Trophoblast cell (in vitro differentiated cells and primary cell): ENCODE results near the gene DOCK10.

ENCODE experiments used
- DNase-seq, 2 donors: peaks; one replicate each; pipeline ENCODE4 v3.0.0-alpha.2; 2016
- H2AFZ ChIP-seq: 2 replicates; pipeline ENCODE4 v1.6.1; 2013; ENCODE audit warnings: low read length, moderate library complexity, mild to moderate bottlenecking; ENCODE audit not compliant: insufficient read depth, poor library complexity
- H2AK5ac ChIP-seq: 2 replicates; pipeline ENCODE4 v1.6.1; 2013; ENCODE audit warnings: mild to moderate bottlenecking, low read length
- H2BK120ac ChIP-seq: 2 replicates; pipeline ENCODE4 v1.6.1; 2013; ENCODE audit warnings: low read length, mild to moderate bottlenecking, moderate library complexity; ENCODE audit not compliant: insufficient read depth, poor library complexity
- H2BK12ac ChIP-seq: 2 replicates; pipeline ENCODE4 v1.6.1; 2013; ENCODE audit warnings: mild to moderate bottlenecking, low read length, moderate library complexity
- H2BK5ac ChIP-seq: 2 replicates; pipeline ENCODE4 v1.6.1; 2013; ENCODE audit warnings: low read length, low read depth, moderate library complexity, mild to moderate bottlenecking; ENCODE audit not compliant: poor library complexity
- H3K14ac ChIP-seq: 2 replicates; pipeline ENCODE4 v1.6.1; 2013; ENCODE audit warnings: mild to moderate bottlenecking, low read length
- H3K18ac ChIP-seq: 2 replicates; pipeline ENCODE4 v1.6.1; 2013; ENCODE audit warnings: mild to moderate bottlenecking, low read length
- H3K23ac ChIP-seq: 2 replicates; pipeline ENCODE4 v1.6.1; 2013; ENCODE audit warnings: low read length
- H3K27ac ChIP-seq: 2 replicates; pipeline ENCODE4 v1.5.1; 2013; ENCODE audit warnings: low read depth, mild to moderate bottlenecking, inconsistent platforms, low read length, moderate library complexity
- H3K27me3 ChIP-seq: 2 replicates; pipeline ENCODE4 v1.6.1; 2013; ENCODE audit warnings: inconsistent platforms, mild to moderate bottlenecking, low read length, moderate library complexity; ENCODE audit not compliant: insufficient read depth
- H3K36me3 ChIP-seq, 2 experiments: 1 replicate in 1 of 2; 2 replicates in 1 of 2; pipeline ENCODE4 v1.6.1; 2013; ENCODE audit warnings: low read length in 2 of 2, mild to moderate bottlenecking in 2 of 2, moderate library complexity in 1 of 2; ENCODE audit not compliant: insufficient read depth in 2 of 2, control insufficient read depth in 1 of 2
- H3K4ac ChIP-seq: 2 replicates; pipeline ENCODE4 v1.6.1; 2013; ENCODE audit warnings: low read depth, mild to moderate bottlenecking, low read length, moderate library complexity
- H3K4me1 ChIP-seq, 2 experiments: 1 replicate in 1 of 2; 2 replicates in 1 of 2; pipeline ENCODE4 v1.6.1; 2013; ENCODE audit warnings: low read length in 2 of 2, mild to moderate bottlenecking in 2 of 2, moderate library complexity in 1 of 2; ENCODE audit not compliant: insufficient read depth in 2 of 2, control insufficient read depth in 1 of 2
- H3K4me2 ChIP-seq: 2 replicates; pipeline ENCODE4 v1.6.1; 2013; ENCODE audit warnings: inconsistent platforms, mild to moderate bottlenecking, low read length, moderate library complexity
- H3K4me3 ChIP-seq: 2 replicates; pipeline ENCODE4 v1.5.1; 2013; ENCODE audit warnings: mild to moderate bottlenecking, low read depth, low read length, inconsistent platforms
- H3K79me1 ChIP-seq: one replicate; pipeline ENCODE4 v1.6.1; 2013; ENCODE audit warnings: low read length
- H3K79me2 ChIP-seq: 2 replicates; pipeline ENCODE4 v1.6.1; 2013; ENCODE audit warnings: low read length, mild to moderate bottlenecking; ENCODE audit not compliant: control insufficient read depth, insufficient read depth, poor library complexity
- H3K9ac ChIP-seq: 2 replicates; pipeline ENCODE4 v1.6.1; 2013; ENCODE audit warnings: mild to moderate bottlenecking, low read length
- H3K9me3 ChIP-seq: 2 replicates; pipeline ENCODE4 v1.6.1; 2013; ENCODE audit warnings: low read depth, mild to moderate bottlenecking, control low read depth, inconsistent platforms, low read length; ENCODE audit not compliant: insufficient read depth
- H4K12ac ChIP-seq: 2 replicates; pipeline ENCODE4 v1.6.1; 2013; ENCODE audit warnings: low read depth, mild to moderate bottlenecking, low read length, moderate library complexity
- H4K8ac ChIP-seq: 2 replicates; pipeline ENCODE4 v1.6.1; 2013; ENCODE audit warnings: low read depth, mild to moderate bottlenecking, low read length, moderate library complexity
- H4K91ac ChIP-seq: one replicate; pipeline ENCODE4 v1.6.1; 2013; ENCODE audit warnings: low read depth, mild to moderate bottlenecking, low read length, moderate library complexity
- WGBS: extraction: QIAGEN DNeasy Blood & Tissue Kit; methylation state at CpG from one replicate; pipeline ENCODE4 v1.1.7; 2013; ENCODE audit warnings: missing lambda C conversion rate; ENCODE audit not compliant: insufficient read length, insufficient coverage; ENCODE audit errors: extremely low coverage; 5-methylcytosine and 5-hydroxymethylcytosine counted together

DOCK10 gene

DNA sequence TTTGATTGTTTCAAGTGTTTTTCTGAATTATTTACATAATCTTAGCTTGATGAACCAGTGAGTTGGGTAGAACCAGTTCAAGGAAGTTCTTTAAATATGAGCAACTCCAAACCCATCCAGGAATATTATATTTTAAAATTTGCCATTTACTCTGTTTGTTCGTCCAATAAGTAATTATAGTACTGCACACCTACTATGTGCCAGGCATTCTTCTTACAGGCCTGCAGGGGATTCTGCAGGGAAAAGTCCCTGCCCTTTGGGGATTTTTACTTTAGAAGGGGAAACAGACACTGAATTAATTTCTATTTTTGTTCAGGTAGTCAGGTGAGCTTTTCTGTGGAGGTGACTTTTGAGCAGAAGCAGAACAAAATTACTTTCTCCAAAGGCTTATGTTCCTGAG, 146.9 kb downstream of the DOCK10 start:
- no peak overlapping the region for H3K27ac ChIP-seq
- H3K18ac ChIP-seq, result no peak overlapping the region
- H2BK5ac ChIP-seq, result no peak overlapping the region
- H4K91ac ChIP-seq, result no peak overlapping the region
- H3K14ac ChIP-seq, result no peak overlapping the region
- H3K23ac ChIP-seq, result no peak overlapping the region
- H2BK120ac ChIP-seq, result no peak overlapping the region
- no peaks in the 10 kb centered on the region for H3K4me1 ChIP-seq
- H2AK5ac ChIP-seq, result no peak overlapping the region
- no peak overlapping the region for H2AFZ ChIP-seq
- no peak for DNase-seq
- no peak overlapping the region for H4K12ac ChIP-seq
- H3K4ac ChIP-seq, result no peak overlapping the region
- H3K36me3 ChIP-seq, result no peaks in the 10 kb centered on the region
- H3K27me3 ChIP-seq, result no peaks in the 10 kb centered on the region
- H3K79me2 ChIP-seq, result peaks cover 2% of the 10 kb centered on the region
- no peak overlapping the region for H3K4me2 ChIP-seq
- no peak overlapping the region for H4K8ac ChIP-seq
- H3K4me3 ChIP-seq, result no peak overlapping the region
- H3K9ac ChIP-seq, result no peak overlapping the region
- no CpG with 5 or more reads among the region's 1 CpG for WGBS
- no peaks in the 10 kb centered on the region for H3K9me3 ChIP-seq
- no peaks in the 10 kb centered on the region for H3K79me1 ChIP-seq
- no peak overlapping the region for H2BK12ac ChIP-seq

DNA sequence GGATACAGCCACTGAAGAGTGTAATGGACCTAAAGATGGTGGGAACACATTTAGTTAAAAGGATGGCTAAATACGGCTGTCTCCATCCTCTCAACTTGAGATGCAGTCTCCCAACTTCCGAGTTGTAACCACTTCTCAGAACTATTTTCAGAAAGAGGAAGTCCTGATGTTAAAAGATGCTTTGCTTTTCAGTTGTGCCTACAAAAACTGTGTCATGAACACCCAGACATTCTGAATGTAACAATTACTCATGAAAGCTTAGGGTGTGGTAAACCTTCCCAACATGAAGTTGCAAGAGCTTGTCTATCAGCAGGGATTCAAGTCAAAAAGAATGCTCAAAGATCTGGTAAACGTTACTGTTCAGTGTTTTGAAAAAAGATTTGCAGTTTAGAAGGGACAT, 147.9 kb downstream of the DOCK10 start:
- no peak overlapping the region for H2BK12ac ChIP-seq
- H3K9me3 ChIP-seq, result no peaks in the 10 kb centered on the region
- H3K9ac ChIP-seq, result no peak overlapping the region
- no peak overlapping the region for H3K4ac ChIP-seq
- H2AFZ ChIP-seq, result no peak overlapping the region
- no peak overlapping the region for H3K4me3 ChIP-seq
- no peak overlapping the region for H3K14ac ChIP-seq
- no peak overlapping the region for H4K91ac ChIP-seq
- no peak overlapping the region for H2AK5ac ChIP-seq
- no peak overlapping the region for H2BK5ac ChIP-seq
- H3K23ac ChIP-seq, result no peak overlapping the region
- H3K79me2 ChIP-seq, result peaks cover 2% of the 10 kb centered on the region
- no peaks in the 10 kb centered on the region for H3K36me3 ChIP-seq
- H3K18ac ChIP-seq, result no peak overlapping the region
- no peaks in the 10 kb centered on the region for H3K79me1 ChIP-seq
- no CpG with 5 or more reads among the region's 3 CpGs for WGBS
- H2BK120ac ChIP-seq, result no peak overlapping the region
- H3K27ac ChIP-seq, result no peak overlapping the region
- H4K12ac ChIP-seq, result no peak overlapping the region
- H3K4me2 ChIP-seq, result no peak overlapping the region
- H3K4me1 ChIP-seq, result no peaks in the 10 kb centered on the region
- peak in 1 of 2 donors; percentile 21 for DNase-seq
- no peak overlapping the region for H4K8ac ChIP-seq
- H3K27me3 ChIP-seq, result no peaks in the 10 kb centered on the region

- H3K36me3 ChIP-seq, result no peaks in the 10 kb centered on the region
Measured at GRCh38 chr2:224893848-224894247, 148.4 kb downstream of the DOCK10 start.

DNA sequence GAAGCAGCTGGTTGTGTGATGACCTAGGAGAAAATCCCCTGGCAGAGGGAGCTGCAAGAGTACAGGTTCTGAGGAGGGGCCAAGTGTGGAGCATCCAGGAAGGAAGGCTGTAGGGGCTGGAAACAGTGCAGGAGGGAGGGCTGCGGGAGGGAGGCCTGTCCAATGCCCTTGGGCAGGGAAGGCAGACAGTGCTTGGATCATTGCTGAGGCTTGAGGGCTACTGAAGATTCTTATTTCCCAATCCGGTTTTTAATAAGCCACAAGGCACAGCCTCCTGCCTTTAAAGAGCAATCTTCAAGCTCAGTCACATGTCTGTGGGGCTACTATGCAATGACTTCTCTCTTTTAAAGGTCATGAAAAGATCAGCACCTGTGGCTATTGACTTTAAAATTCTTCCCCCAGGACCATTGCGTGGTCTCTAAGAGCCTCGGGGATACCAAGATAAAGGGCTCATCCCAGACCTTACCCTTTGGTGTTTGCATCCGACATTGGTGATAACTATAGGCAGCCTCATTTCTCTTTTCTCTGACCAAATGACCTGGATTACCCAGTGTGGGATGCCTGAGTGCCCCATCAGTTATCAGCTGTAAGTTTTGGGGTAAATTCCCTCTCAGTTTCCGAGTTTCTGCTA, 149.6 kb downstream of the DOCK10 start:
- no peak overlapping the region for H2BK120ac ChIP-seq
- H4K8ac ChIP-seq, result no peak overlapping the region
- no peaks in the 10 kb centered on the region for H3K79me1 ChIP-seq
- H2BK12ac ChIP-seq, result no peak overlapping the region
- H3K79me2 ChIP-seq, result peaks cover 2% of the 10 kb centered on the region
- no peaks in the 10 kb centered on the region for H3K4me1 ChIP-seq
- no peak overlapping the region for H2BK5ac ChIP-seq
- no peak overlapping the region for H3K4me3 ChIP-seq
- no peak overlapping the region for H3K9ac ChIP-seq
- H3K27me3 ChIP-seq, result no peaks in the 10 kb centered on the region
- DNase-seq, result no peak
- H2AFZ ChIP-seq, result no peak overlapping the region
- no peak overlapping the region for H4K91ac ChIP-seq
- no peak overlapping the region for H3K18ac ChIP-seq
- H2AK5ac ChIP-seq, result no peak overlapping the region
- no peaks in the 10 kb centered on the region for H3K36me3 ChIP-seq
- no peak overlapping the region for H3K23ac ChIP-seq
- H3K14ac ChIP-seq, result no peak overlapping the region
- H3K27ac ChIP-seq, result no peak overlapping the region
- no peaks in the 10 kb centered on the region for H3K9me3 ChIP-seq
- H3K4ac ChIP-seq, result no peak overlapping the region
- H4K12ac ChIP-seq, result no peak overlapping the region
- WGBS, result no CpG with 5 or more reads among the region's 6 CpGs
- no peak overlapping the region for H3K4me2 ChIP-seq

More at GRCh38 chr2:224893848-224894247, 148.4 kb downstream of the DOCK10 start:
- Histone ChIP-seq H3K18ac (no peak overlapping the region), H3K9me3 (no peaks in the 10 kb centered on the region), H3K27me3 (no peaks in the 10 kb centered on the region), H4K8ac (no peak overlapping the region), H3K79me2 (peaks cover 2% of the 10 kb centered on the region), H4K91ac (no peak overlapping the region), H2BK12ac (no peak overlapping the region), H2AFZ (no peak overlapping the region), H3K4me1 (no peaks in the 10 kb centered on the region), H3K4ac (no peak overlapping the region), H3K14ac (no peak overlapping the region), H3K23ac (no peak overlapping the region), H3K4me2 (no peak overlapping the region), H3K4me3 (no peak overlapping the region), H4K12ac (no peak overlapping the region), H3K27ac (no peak overlapping the region), H3K79me1 (no peaks in the 10 kb centered on the region), H2BK5ac (no peak overlapping the region), H2BK120ac (no peak overlapping the region), H2AK5ac (no peak overlapping the region), H3K9ac (no peak overlapping the region)
- no peak for DNase-seq
- no CpG with 5 or more reads among the region's 2 CpGs for WGBS
